Endometrial microvascular endothelial cells (primary cell): Measurements from ENCODE around the gene POU2F3. TPM values are rescaled to one million over a fixed set of nuclear protein-coding genes. Genes with fewer than 3 reads are reported as not detected.
"Not testable (repeated sequence)": the region's sequence is repeated elsewhere in the genome, so short reads cannot be mapped to it uniquely, and the experiment has no call there.

ENCODE experiments used
- in situ Hi-C: cut with HindIII; loops from 2 replicates; pipeline ENCODE4 v1.10.0; 2017; ENCODE audit warnings: low sequenced_read_pairs, low pct_unique_long_range_greater_than_20kb; ENCODE audit errors: inconsistent ontology term
- total RNA-seq: library from RNA; depleted of rRNA; stranded (reverse); fragments of >200 nt; gene quantifications from one replicate; pipeline ENCODE4 v1.2.3, GENCODE V29; 2015; ENCODE audit errors: inconsistent ontology term

The POU2F3 gene
- total RNA-seq, 1 donor from 2014 or later = 0.93 TPM

DNA sequence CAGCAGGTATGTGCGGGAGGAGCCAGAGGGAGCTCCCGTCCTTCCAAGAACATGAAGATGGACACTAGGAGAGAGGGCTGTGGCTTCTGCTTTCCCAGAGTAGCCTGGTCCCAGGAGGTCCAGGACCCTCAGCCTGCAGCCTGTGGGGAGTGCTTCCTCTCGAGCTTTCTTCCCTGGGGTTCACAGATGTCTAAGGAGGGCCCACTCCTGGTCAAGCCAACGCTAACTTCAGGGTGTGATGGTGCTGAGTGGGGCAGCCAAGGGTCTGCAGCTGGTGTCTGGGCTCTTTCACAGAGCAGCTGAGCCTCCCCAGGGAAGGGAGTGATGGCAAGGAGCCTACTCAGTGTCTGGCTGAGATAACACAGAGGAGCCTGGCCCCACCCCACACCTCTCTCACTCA, 3.3 kb downstream of the POU2F3 start:
- in situ Hi-C loops = no loop called here

DNA sequence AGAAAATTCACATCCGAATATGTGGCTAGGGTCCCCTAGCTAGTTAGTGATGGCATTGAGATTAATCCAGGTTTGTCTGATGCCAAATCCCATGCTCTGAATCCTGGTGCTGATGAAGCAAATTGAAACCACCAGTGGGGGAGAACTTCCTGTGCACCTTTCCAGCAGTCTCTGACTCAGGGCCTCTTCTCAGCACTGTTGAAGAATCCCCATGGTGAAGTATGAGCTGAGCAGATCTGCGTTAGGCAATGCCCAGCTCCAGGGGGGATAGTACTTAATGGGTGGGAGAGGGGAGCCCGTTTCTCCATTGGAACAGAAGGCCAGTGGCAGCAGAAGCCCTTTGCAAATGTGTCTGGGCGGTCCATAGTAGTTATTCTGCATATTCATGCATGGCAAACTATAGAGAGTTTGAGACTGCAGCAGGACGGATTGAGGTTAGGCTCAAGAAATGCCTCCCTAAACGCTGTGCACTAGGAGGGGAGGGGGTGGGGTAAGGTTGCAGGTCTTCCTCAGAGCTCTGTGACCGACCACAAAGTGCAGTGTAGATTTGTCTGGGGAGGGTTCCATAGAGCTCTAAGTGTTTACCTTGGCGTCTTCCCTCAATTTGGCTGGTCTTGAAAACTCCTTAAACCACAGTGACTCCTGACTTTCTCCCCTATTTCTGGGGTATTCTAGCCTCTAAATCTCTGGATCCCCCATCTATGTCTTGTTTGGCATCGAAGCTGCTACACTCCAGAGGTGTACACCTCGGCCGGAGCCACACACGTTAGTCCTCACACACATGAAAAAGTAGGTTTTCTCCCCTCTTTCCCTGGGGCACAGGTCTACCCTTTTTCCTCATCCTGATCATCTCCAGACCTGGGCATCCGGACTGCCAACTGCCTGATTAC, 4.8 kb downstream of the POU2F3 start:
- in situ Hi-C loops = no loop called here

GRCh38 chr11:120245434-120245833, 5.5 kb downstream of the POU2F3 start:
- in situ Hi-C loops = no loop called here

DNA sequence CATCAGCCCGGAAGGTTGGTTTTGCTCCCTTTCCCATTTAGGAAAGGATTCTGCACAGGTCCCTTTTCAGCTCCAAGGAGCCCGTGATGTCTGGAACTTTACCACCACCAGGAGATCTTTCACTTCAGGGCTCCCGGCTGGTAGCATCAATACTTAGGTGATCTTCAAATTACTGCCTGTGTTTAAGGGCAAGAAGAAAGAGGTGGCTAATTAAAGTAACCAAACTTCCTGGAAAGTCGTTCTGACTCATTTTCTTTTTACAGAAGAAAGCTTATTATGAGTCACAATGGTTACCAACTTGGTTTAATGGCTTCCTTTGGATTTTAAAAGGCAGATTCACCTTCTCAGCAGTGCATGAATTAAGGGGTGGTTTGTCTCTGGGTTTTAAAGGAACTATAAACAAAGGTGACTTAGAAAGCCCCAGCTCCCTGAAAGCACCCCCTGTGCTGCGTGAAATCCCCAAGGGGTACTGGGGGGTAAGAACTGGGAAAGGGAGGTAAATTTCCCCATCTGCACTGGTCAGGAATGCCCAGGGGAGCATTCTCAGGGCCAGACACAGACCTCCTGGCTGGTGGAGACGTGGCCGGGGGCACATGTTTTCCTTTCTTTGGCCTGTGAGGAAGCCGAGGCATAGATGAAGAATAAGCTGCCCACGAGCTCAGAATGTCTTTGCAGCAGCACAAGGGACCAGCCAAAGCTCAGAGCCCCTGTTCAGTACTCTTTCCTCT, 8.8 kb downstream of the POU2F3 start:
- in situ Hi-C loops = no loop called here

DNA sequence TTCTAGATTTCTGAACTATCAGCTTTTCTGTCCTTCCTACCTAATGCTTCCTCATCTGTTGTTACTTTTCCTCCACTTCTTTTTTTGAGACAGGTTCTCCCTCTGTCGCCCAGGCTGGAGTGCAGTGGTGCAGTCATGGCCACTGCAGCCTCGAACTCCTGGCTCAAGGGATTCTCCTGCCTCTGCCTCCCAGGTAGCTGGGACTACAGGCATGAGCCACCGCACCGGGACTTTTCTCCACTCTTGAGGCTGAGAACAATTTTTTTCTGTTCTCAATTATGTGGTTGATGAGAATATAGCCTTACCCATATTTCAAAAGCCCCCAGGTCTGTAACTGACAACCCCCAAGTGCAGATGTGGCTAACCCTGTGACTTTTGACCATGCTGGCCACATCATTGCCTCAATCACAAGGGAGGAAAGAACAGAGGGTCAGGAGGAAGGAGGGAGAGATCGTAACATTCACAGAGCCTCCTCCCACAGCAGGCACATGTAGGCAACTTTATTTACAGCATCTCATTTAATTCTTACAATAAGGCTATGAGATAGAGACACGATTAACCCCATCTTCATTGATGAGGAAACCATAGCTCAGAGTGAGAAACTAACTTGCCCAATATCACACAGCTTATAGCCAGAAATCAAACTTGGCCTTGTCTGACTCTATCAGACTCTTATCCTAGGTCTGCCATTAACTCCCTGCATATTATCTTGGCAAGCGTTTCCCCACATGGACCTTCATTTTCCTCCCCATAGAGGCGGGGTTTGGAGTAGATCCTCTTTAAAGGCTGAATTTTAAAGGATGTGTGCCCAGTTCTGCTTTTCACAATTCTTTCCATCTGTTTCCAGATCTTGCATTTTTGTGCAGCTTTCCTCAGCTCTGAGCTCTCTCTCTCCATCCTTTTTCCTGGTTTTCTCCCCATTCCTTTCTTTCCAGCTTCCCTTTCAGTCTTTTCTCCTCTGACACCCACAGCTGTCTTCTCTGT, 9.6 kb downstream of the POU2F3 start:
- in situ Hi-C loops = no loop called here

GRCh38 chr11:120253377-120253776, 13.4 kb downstream of the POU2F3 start:
- in situ Hi-C loops = not testable (repeated sequence)

DNA sequence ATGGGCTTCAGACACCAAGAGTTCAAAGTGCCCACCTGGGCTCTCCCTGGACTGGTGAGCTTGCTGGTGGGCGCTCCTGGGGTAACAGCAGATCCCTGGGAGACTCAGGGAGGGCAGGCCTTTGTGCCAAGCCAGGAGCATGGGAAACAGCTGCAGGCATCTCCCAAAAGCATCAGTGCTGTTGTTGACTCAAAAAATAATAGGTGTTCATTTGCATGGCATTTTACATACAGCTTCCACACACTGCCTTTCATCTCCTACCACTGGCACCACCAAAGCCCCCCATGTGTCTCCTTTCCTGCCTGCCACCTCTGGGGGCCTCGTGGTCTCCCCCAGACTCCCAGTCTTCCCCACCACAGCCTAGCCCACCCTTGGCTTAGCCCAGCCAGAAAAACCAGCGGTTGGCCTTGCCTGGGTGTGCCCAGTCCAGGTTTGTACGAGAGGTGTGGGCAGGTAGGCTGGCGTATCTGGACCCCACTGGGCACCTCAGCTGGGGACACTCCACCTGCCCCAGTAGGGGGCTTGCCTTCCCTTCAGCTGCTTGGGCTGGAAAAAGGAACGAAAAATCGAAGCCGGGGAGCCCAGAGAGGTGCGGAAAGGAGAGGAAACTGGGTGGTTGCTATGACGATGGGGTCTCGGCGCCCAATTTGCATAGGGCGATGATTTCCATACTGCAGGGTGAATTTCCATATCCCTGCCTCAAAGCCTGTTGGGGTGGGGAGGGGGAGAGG, 15.0 kb downstream of the POU2F3 start:
- in situ Hi-C loops = no loop called here

- in situ Hi-C loops = no loop called here
Measured at GRCh38 chr11:120255519-120255866, 15.6 kb downstream of the POU2F3 start.

- in situ Hi-C loops = no loop called here
Measured at GRCh38 chr11:120256178-120256577, 16.2 kb downstream of the POU2F3 start.

DNA sequence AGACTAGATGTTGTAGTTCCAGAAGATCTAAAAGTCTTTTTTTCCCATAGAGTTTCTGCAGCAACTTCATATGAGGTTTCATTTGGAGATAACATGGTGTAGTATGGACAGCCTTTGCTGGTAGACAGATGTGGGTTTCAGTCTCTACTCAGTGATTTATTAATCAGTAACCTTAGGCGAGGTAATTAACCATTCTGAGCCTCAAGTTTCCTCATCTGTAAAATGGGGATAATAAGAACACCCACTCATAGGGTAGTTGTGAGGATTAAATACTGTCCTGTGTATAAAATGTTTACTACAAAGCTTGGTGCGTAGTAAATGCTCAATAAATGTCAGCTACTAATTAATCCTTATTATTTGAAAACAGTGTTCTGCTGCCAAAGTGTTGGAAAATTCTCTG, 16.8 kb downstream of the POU2F3 start:
- in situ Hi-C loops = no loop called here

GRCh38 chr11:120257346-120257745, 17.4 kb downstream of the POU2F3 start:
- in situ Hi-C loops = no loop called here

- in situ Hi-C loops = no loop called here
Measured at GRCh38 chr11:120258661-120259060, 18.7 kb downstream of the POU2F3 start.

GRCh38 chr11:120259241-120259640, 19.3 kb downstream of the POU2F3 start:
- in situ Hi-C loops = no loop called here

DNA sequence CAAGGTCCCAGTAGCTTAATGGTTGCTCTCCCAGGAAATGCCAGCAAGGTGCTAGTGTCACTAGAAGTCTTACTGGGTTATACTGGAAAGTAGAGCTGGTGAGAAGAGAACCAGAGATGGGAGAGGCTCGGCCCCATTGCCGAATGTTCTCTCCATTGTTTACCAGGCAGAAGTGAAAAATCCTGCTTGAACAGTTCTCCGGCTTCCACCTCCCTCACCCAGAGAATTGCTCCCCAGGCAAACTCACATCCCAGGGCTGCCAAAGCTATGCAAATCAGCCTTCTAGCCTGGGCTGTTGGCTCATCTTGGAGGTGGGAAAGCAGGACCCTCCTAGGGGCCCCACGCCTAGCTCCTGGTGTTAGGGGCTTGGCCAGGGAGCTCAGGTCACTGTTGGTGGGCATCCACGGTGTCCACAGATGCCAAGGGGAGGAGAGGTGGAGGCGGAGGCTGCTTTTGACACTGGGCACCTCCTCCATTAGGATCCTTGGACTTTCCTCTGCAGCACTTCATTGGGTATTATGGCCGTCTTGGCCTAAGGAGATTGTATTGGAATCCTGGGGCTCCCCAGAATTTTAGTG, 20.1 kb downstream of the POU2F3 start:
- in situ Hi-C loops = no loop called here

DNA sequence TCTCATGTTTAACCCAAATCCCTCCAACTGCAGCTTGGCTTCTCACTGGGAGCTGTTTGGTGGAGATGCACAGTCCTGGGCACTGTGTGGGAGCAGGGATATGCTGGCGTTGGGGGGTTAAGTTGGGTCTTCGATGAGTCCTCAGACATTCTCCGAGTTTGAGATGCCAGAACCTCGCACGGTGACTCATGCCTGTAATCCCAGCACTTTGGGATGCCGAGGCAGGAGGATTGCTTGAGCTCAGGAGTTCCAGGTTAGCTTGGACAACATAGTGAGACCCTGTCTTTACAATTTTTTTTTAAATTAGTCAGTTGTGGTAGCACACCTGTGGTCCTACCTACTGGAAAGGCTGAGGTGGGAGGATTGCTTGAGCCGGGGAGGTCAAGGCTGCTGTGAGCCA, 20.7 kb downstream of the POU2F3 start:
- in situ Hi-C loops = no loop called here

GRCh38 chr11:120261321-120261720, 21.4 kb downstream of the POU2F3 start:
- in situ Hi-C loops = no loop called here

DNA sequence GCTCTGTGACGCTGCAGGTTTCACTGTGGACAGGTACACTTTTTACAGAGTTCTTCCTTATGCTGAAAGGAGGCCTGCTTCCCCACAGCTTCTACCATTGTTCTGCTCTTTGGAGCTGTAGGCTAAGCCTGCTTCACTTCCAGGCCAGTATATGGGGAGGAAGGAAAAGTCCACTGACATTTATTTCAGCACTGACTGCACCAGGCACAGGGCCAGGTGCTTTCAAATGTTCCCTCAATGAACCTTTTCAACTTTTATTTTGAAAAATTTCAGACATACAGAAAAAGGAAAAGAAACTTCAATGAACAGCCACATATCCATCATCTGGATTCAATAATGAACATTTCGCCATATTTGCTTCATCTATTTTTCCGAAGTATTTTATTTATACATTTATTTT, 22.0 kb downstream of the POU2F3 start:
- in situ Hi-C loops = no loop called here

GRCh38 chr11:120267319-120267718, 27.4 kb downstream of the POU2F3 start:
- in situ Hi-C loops = no loop called here
